GDM1 (cell line): ENCODE data around the gene TSPAN18.

Experiments used
- DNase-seq: peaks from one replicate; lab custom pipeline; 2025; lab: John Stamatoyannopoulos, UW

The TSPAN18 gene

GRCh38 chr11:44726283-44727113 is at the start of gene TSPAN18:
TSS of gene TSPAN18 (plus strand) at chr11:44726962. CDS start at chr11:44906417, 179,455 bp downstream.
- DNase-seq: no peak

GRCh38 chr11:44680982-44681597 is 45.7 kb upstream of the TSPAN18 start:
- DNase-seq: no peak

- DNase-seq: no peak
These were observed 45.1 kb upstream of the TSPAN18 start for GRCh38 chr11:44681698-44682097.

- DNase-seq: no peak
These were observed 41.9 kb upstream of the TSPAN18 start for GRCh38 chr11:44684859-44685281.

- no peak for DNase-seq
These were observed 39.4 kb upstream of the TSPAN18 start for GRCh38 chr11:44687388-44687787.

- no peak for DNase-seq
These were observed 37.5 kb upstream of the TSPAN18 start for GRCh38 chr11:44689265-44689664.

GRCh38 chr11:44690651-44691050 is 36.1 kb upstream of the TSPAN18 start:
- no peak for DNase-seq

GRCh38 chr11:44692460-44692859 is 34.3 kb upstream of the TSPAN18 start:
- DNase-seq: no peak

GRCh38 chr11:44693654-44694119 is 33.1 kb upstream of the TSPAN18 start:
- no peak for DNase-seq

- DNase-seq: no peak
These were observed 32.3 kb upstream of the TSPAN18 start for GRCh38 chr11:44694443-44694842.

- DNase-seq: no peak
These were observed 31.5 kb upstream of the TSPAN18 start for GRCh38 chr11:44695169-44695833.

- DNase-seq: no peak
These were observed 28.4 kb upstream of the TSPAN18 start for GRCh38 chr11:44698252-44698912.

- no peak for DNase-seq
These were observed 27.0 kb upstream of the TSPAN18 start for GRCh38 chr11:44699497-44700408.

GRCh38 chr11:44701276-44701675 is 25.5 kb upstream of the TSPAN18 start:
- DNase-seq: peak; percentile 14

GRCh38 chr11:44702889-44703288 is 23.9 kb upstream of the TSPAN18 start:
- DNase-seq: no peak

GRCh38 chr11:44707094-44707493 is 19.7 kb upstream of the TSPAN18 start:
- DNase-seq: no peak

- DNase-seq: no peak
These were observed 18.8 kb upstream of the TSPAN18 start for GRCh38 chr11:44708009-44708408.

GRCh38 chr11:44708523-44709280 is 18.1 kb upstream of the TSPAN18 start:
- no peak for DNase-seq

- DNase-seq: no peak
These were observed 17.5 kb upstream of the TSPAN18 start for GRCh38 chr11:44709281-44709562.

- no peak for DNase-seq
These were observed 16.8 kb upstream of the TSPAN18 start for GRCh38 chr11:44709966-44710365.
